Upper lobe of left lung (tissue), 6 donors: ENCODE results near the gene RNF213. TPM values are rescaled to one million over a fixed set of nuclear protein-coding genes. Genes with fewer than 3 reads are reported as not detected.

Source experiments
- ATAC-seq, 2 donors: fragments of 200-7000 bp; cut with Tn5 transposase; one replicate each; pipeline ENCODE4 v1.9.1; 2022; ENCODE audit warnings: mild to moderate bottlenecking in 2 of 2, moderate library complexity in 2 of 2; ENCODE audit not compliant: low FRiP score in 2 of 2
- DNase-seq, 2 donors: peaks; one replicate each; pipeline ENCODE4 v3.0.0-alpha.2; 2019 to 2020
- H3K27ac ChIP-seq, 4 donors: fragments of 200-600 bp; sonication (generic); one replicate each; pipeline ENCODE4 v1.5.1; 2016 to 2019
- H3K27me3 ChIP-seq, 4 donors: fragments of 200-600 bp; sonication (generic); one replicate each; pipeline ENCODE4 v1.5.1; 2017 to 2019
- H3K36me3 ChIP-seq, 4 donors: fragments of 200-600 bp; sonication (generic); one replicate each; pipeline ENCODE4 v1.5.1; 2016 to 2019
- H3K4me1 ChIP-seq, 4 donors: fragments of 200-600 bp; sonication (generic); one replicate each; pipeline ENCODE4 v1.5.1; 2018 to 2019
- H3K4me3 ChIP-seq, 4 donors: fragments of 200-600 bp; sonication (generic); one replicate each; pipeline ENCODE4 v1.5.1; 2017 to 2019; ENCODE audit warnings: mild to moderate bottlenecking in 2 of 4, moderate library complexity in 1 of 4
- H3K9me3 ChIP-seq, 4 donors: fragments of 200-600 bp; sonication (generic); one replicate each; pipeline ENCODE4 v1.5.1; 2018 to 2019
- EP300 ChIP-seq, 4 donors: sonication (generic); formaldehyde crosslinking; IDR thresholded peaks; one replicate each; pipeline ENCODE4 v1.5.1; 2017; ENCODE audit warnings: antibody characterized with exemption in 4 of 4, control low read depth in 2 of 4
- POLR2A ChIP-seq, 4 donors: fragments of 450-650 bp; IDR thresholded peaks; one replicate each; pipeline ENCODE4 v1.5.1; 2016 to 2017; ENCODE audit warnings: antibody characterized with exemption in 4 of 4, mild to moderate bottlenecking in 2 of 4
- POLR2AphosphoS5 ChIP-seq, 2 donors: sonication (generic); formaldehyde crosslinking; IDR thresholded peaks; one replicate each; pipeline ENCODE4 v1.5.1; 2017; ENCODE audit warnings: antibody characterized with exemption in 2 of 2
- WGBS, 2 donors: methylation state at CpG; one replicate each; pipeline ENCODE4 v1.1.5; 2017 to 2018; 5-methylcytosine and 5-hydroxymethylcytosine counted together
- total RNA-seq, 6 donors: library from RNA; depleted of rRNA in 4 of 6; stranded (reverse); fragments of >200 nt in 4 of 6; gene quantifications; one replicate each; pipeline versions ENCODE4 v1.1.0 to v1.2.1, GENCODE V29; 2016 to 2021
- TF ChIP-seq, protein P1 (sequence below), 6 experiments: fragments of 450-650 bp in 4 of 6; fragments of 200-600 bp in 2 of 6; sonication (generic) in 2 of 6; IDR thresholded peaks; one replicate each; pipeline ENCODE4 v1.5.1; 2016 to 2019; ENCODE audit warnings: antibody characterized with exemption in 6 of 6
- donor health status: DM: no; HTN: no; CAD: no; lungs with moderate emphysema.
- donor health status: DM: no; HTN: yes; CAD: no; lungs with severe emphysema.

The RNF213 gene
- total RNA-seq, 6 donors from 2014 or later, result 135 to 619 (median 207) TPM

DNA sequence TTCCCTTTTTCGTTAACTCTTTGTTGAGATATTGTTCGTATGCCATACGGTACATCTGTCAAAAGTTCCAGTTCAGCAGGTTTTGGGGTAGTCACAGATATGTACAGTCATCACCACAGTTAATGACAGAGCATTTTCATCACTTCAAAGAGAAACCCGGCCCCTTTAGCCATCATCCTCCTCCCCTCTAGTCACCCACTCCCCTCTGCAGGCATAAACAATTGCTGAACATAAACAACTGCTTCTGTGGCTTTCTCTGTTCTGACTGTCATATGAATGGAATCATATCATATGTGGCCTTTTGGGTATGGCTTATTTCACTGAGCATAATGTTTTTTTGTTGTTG is 59.3 kb downstream of the RNF213 start:
- no peaks in the 10 kb centered on the region for H3K27me3 ChIP-seq
- no peak overlapping the region for H3K27ac ChIP-seq
- H3K4me3 ChIP-seq, result no peak overlapping the region
- no peaks in the 10 kb centered on the region for H3K9me3 ChIP-seq
- no peak for ATAC-seq
- 83 to 86% methylated on average over 4 of the region's 4 CpGs for WGBS, 2 donors
- H3K36me3 ChIP-seq, result peaks cover 21 to 89% (median 71%) of the 10 kb centered on the region in 4 donors
- DNase-seq, result no peak
- TF ChIP-seq EP300 (IDR thresholded peaks at IDR 0.05) (no peak), POLR2A (IDR thresholded peaks at IDR 0.05) (no peak), POLR2AphosphoS5 (IDR thresholded peaks at IDR 0.05) (no peak)
- TF ChIP-seq, protein P1, sequence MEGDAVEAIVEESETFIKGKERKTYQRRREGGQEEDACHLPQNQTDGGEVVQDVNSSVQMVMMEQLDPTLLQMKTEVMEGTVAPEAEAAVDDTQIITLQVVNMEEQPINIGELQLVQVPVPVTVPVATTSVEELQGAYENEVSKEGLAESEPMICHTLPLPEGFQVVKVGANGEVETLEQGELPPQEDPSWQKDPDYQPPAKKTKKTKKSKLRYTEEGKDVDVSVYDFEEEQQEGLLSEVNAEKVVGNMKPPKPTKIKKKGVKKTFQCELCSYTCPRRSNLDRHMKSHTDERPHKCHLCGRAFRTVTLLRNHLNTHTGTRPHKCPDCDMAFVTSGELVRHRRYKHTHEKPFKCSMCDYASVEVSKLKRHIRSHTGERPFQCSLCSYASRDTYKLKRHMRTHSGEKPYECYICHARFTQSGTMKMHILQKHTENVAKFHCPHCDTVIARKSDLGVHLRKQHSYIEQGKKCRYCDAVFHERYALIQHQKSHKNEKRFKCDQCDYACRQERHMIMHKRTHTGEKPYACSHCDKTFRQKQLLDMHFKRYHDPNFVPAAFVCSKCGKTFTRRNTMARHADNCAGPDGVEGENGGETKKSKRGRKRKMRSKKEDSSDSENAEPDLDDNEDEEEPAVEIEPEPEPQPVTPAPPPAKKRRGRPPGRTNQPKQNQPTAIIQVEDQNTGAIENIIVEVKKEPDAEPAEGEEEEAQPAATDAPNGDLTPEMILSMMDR (IDR thresholded peaks at IDR 0.05), result no peak
- no peaks in the 10 kb centered on the region for H3K4me1 ChIP-seq

GRCh38 chr17:80320496-80320895 is 59.8 kb downstream of the RNF213 start:
- 97% methylated on average over 15 of the region's 15 CpGs for WGBS, 2 donors
- TF ChIP-seq, protein P1 (IDR thresholded peaks at IDR 0.05), result no peak
- TF ChIP-seq POLR2AphosphoS5 (IDR thresholded peaks at IDR 0.05) (no peak), POLR2A (IDR thresholded peaks at IDR 0.05) (no peak), EP300 (IDR thresholded peaks at IDR 0.05) (no peak)
- Histone ChIP-seq H3K36me3 (peaks cover 25 to 94% (median 76%) of the 10 kb centered on the region in 4 donors), H3K27me3 (no peaks in the 10 kb centered on the region), H3K9me3 (no peaks in the 10 kb centered on the region), H3K4me3 (no peak overlapping the region), H3K27ac (no peak overlapping the region), H3K4me1 (no peaks in the 10 kb centered on the region)
- no peak for DNase-seq
- no peak for ATAC-seq

DNA sequence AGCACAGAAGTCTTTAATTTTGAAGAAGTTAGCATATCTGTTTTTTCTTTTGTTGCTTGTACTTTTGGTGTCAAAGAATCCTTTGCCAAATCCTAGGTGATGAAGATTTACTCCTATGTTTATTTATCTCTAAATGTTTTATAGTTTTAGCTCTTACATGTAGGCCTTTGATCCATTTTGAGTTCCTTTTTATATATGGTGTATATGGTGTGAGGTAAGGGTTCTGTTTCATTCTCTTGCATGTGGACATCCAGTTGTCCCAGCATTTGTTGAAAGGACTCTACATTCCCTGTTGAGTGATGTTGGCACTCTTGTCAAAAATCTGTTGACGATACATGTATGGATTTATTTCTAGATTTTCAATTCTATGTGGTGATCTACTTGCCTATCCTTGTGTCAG is 62.2 kb downstream of the RNF213 start:
- Histone ChIP-seq H3K27ac (no peak overlapping the region), H3K9me3 (no peaks in the 10 kb centered on the region), H3K27me3 (no peaks in the 10 kb centered on the region), H3K36me3 (peaks cover 35 to 96% (median 78%) of the 10 kb centered on the region in 4 donors), H3K4me3 (no peak overlapping the region), H3K4me1 (no peaks in the 10 kb centered on the region)
- WGBS, 2 donors, result 97 to 100% methylated on average over 1 of the region's 1 CpG
- DNase-seq (no peak), ATAC-seq (no peak)
- TF ChIP-seq, protein P1 (IDR thresholded peaks at IDR 0.05), result no peak
- TF ChIP-seq POLR2AphosphoS5 (IDR thresholded peaks at IDR 0.05) (no peak), EP300 (IDR thresholded peaks at IDR 0.05) (no peak), POLR2A (IDR thresholded peaks at IDR 0.05) (no peak)

- Histone ChIP-seq H3K4me1 (peaks cover 0 to 2% (median 0%) of the 10 kb centered on the region in 4 donors), H3K36me3 (peaks cover 40 to 98% (median 82%) of the 10 kb centered on the region in 4 donors), H3K27me3 (no peaks in the 10 kb centered on the region), H3K9me3 (no peaks in the 10 kb centered on the region), H3K27ac (no peak overlapping the region), H3K4me3 (no peak overlapping the region)
- DNase-seq, result no peak
- WGBS, 2 donors, result 88 to 92% methylated on average over 3 of the region's 3 CpGs
- no peak for ATAC-seq
- TF ChIP-seq, protein P1 (IDR thresholded peaks at IDR 0.05), result no peak
- TF ChIP-seq POLR2AphosphoS5 (IDR thresholded peaks at IDR 0.05), result no peak
- no peak for TF ChIP-seq EP300 (IDR thresholded peaks at IDR 0.05)
- TF ChIP-seq POLR2A (IDR thresholded peaks at IDR 0.05), result no peak
Measured at GRCh38 chr17:80323982-80324381, 63.3 kb downstream of the RNF213 start.

GRCh38 chr17:80327518-80327917 is 66.9 kb downstream of the RNF213 start:
- H3K27ac ChIP-seq, result no peak overlapping the region
- TF ChIP-seq POLR2A (IDR thresholded peaks at IDR 0.05), result no peak
- TF ChIP-seq, protein P1 (IDR thresholded peaks at IDR 0.05), result no peak
- no peak for TF ChIP-seq POLR2AphosphoS5 (IDR thresholded peaks at IDR 0.05)
- TF ChIP-seq EP300 (IDR thresholded peaks at IDR 0.05), result no peak
- no peak overlapping the region for H3K4me3 ChIP-seq
- DNase-seq, result peak in 1 of 2 donors; percentile 31
- H3K9me3 ChIP-seq, result no peaks in the 10 kb centered on the region
- H3K4me1 ChIP-seq, result peaks cover 0 to 2% (median 0%) of the 10 kb centered on the region in 4 donors
- H3K27me3 ChIP-seq, result no peaks in the 10 kb centered on the region
- H3K36me3 ChIP-seq, result peaks cover 49 to 98% (median 80%) of the 10 kb centered on the region in 4 donors
- ATAC-seq, result peak; percentile 68 to 71
- WGBS, 2 donors, result 70 to 75% methylated on average over 10 of the region's 10 CpGs
